DMS79 treated with DMSO at 0.1 percent for 48 hours (cell line): ENCODE measurements around the gene ZNF440.
A peak's percentile ranks its signal among the peaks of the same experiment; 100 is the strongest.
"Not testable (repeated sequence)": the region's sequence is repeated elsewhere in the genome, so short reads cannot be mapped to it uniquely, and the experiment has no call there.

Source experiments
- DNase-seq: peaks from one replicate; lab custom pipeline; 2025; lab: John Stamatoyannopoulos, UW

The ZNF440 gene

GRCh38 chr19:11814029-11814699 is at the start of gene ZNF440:
ZNF440 (plus strand) TSS chr19:11814273; CDS start chr19:11814448, 175 bp downstream.
- peak; percentile 96 for DNase-seq

- DNase-seq = peak; percentile 91
These were observed 47.2 kb upstream of the ZNF440 start, which contains the start of gene ZNF441 for GRCh38 chr19:11766597-11767591. ZNF441 (plus strand) TSS chr19:11767000; CDS start chr19:11767194, 194 bp downstream.

GRCh38 chr19:11767633-11768133 is 46.4 kb upstream of the ZNF440 start:
- DNase-seq = peak; percentile 22

GRCh38 chr19:11769995-11770394 is 44.1 kb upstream of the ZNF440 start:
- DNase-seq = no peak

- DNase-seq = not testable (repeated sequence)
These were observed 42.6 kb upstream of the ZNF440 start for GRCh38 chr19:11771520-11771919.

- DNase-seq = not testable (repeated sequence)
These were observed 37.4 kb upstream of the ZNF440 start for GRCh38 chr19:11776669-11777068.

GRCh38 chr19:11780431-11781020 is 33.5 kb upstream of the ZNF440 start:
- DNase-seq = no peak

- no peak for DNase-seq
These were observed 32.6 kb upstream of the ZNF440 start for GRCh38 chr19:11781295-11782057.

GRCh38 chr19:11783767-11784166 is 30.3 kb upstream of the ZNF440 start:
- no peak for DNase-seq

- no peak for DNase-seq
These were observed 29.7 kb upstream of the ZNF440 start for GRCh38 chr19:11784356-11784755.

GRCh38 chr19:11787536-11787935 is 26.5 kb upstream of the ZNF440 start:
- DNase-seq = no peak

- no peak for DNase-seq
These were observed 21.1 kb upstream of the ZNF440 start for GRCh38 chr19:11792942-11793341.

GRCh38 chr19:11797491-11797890 is 16.6 kb upstream of the ZNF440 start:
- peak; percentile 94 for DNase-seq

- DNase-seq = peak; percentile 87
These were observed 15.4 kb upstream of the ZNF440 start, which contains the start of gene ZNF491 for GRCh38 chr19:11798391-11799330. ZNF491 (plus strand) TSS chr19:11798523; CDS start chr19:11805954, 7,431 bp downstream.

GRCh38 chr19:11806354-11807098 is 7.5 kb upstream of the ZNF440 start:
- DNase-seq = no peak

- DNase-seq = no peak
These were observed 7.0 kb upstream of the ZNF440 start for GRCh38 chr19:11807099-11807380.

GRCh38 chr19:11813703-11814028 is 407 bp upstream of the ZNF440 start:
- DNase-seq = no peak

GRCh38 chr19:11814700-11815035 is 595 bp downstream of the ZNF440 start:
- peak; percentile 29 for DNase-seq

- no peak for DNase-seq
These were observed 7.5 kb downstream of the ZNF440 start for GRCh38 chr19:11821474-11822109.
